H9 (cell line): ENCODE measurements around the gene C1RL. TPM values are rescaled to one million over a fixed set of nuclear protein-coding genes. Genes with fewer than 3 reads are reported as not detected.

ENCODE experiments used
- DNase-seq: peaks from one replicate; pipeline ENCODE4 v3.0.0-alpha.2; 2017
- H2AFZ ChIP-seq: one replicate; pipeline ENCODE4 v1.6.1; 2013; ENCODE audit warnings: mild to moderate bottlenecking, low read length, control low read depth, moderate library complexity
- H2AK5ac ChIP-seq: 2 replicates; pipeline ENCODE4 v1.6.1; 2013; ENCODE audit warnings: low read length, control low read depth, mixed read lengths; ENCODE audit not compliant: insufficient read length
- H2BK120ac ChIP-seq: one replicate; pipeline ENCODE4 v1.6.1; 2013; ENCODE audit warnings: low read depth, mild to moderate bottlenecking, low read length, control low read depth, inconsistent platforms; ENCODE audit not compliant: poor library complexity, severe bottlenecking
- H2BK12ac ChIP-seq: 2 replicates; pipeline ENCODE4 v1.6.1; 2013; ENCODE audit warnings: low read length, control low read depth, mixed read lengths, low read depth; ENCODE audit not compliant: insufficient read length
- H2BK15ac ChIP-seq: 2 replicates; pipeline ENCODE4 v1.6.1; 2013; ENCODE audit warnings: low read depth, low read length, control low read depth
- H2BK20ac ChIP-seq: one replicate; pipeline ENCODE4 v1.6.1; 2013; ENCODE audit warnings: low read depth, mild to moderate bottlenecking, low read length, control low read depth, inconsistent platforms; ENCODE audit not compliant: poor library complexity, severe bottlenecking
- H2BK5ac ChIP-seq: 2 replicates; pipeline ENCODE4 v1.6.1; 2013; ENCODE audit warnings: low read length, control low read depth, mixed read lengths; ENCODE audit not compliant: insufficient read length
- H3K14ac ChIP-seq: 2 replicates; pipeline ENCODE4 v1.6.1; 2013; ENCODE audit warnings: low read length, control low read depth; ENCODE audit not compliant: insufficient read depth
- H3K18ac ChIP-seq: 2 replicates; pipeline ENCODE4 v1.6.1; 2013; ENCODE audit warnings: low read depth, mild to moderate bottlenecking, mixed read lengths, low read length, control low read depth; ENCODE audit not compliant: insufficient read length
- H3K23ac ChIP-seq: 2 replicates; pipeline ENCODE4 v1.6.1; 2013; ENCODE audit warnings: low read length, control low read depth, mixed read lengths, low read depth; ENCODE audit not compliant: insufficient read length
- H3K23me2 ChIP-seq: 2 replicates; pipeline ENCODE4 v1.6.1; 2013; ENCODE audit warnings: low read depth, mild to moderate bottlenecking, mixed read lengths, low read length, control low read depth; ENCODE audit not compliant: insufficient read length, poor library complexity, severe bottlenecking
- H3K27ac ChIP-seq: 2 replicates; pipeline ENCODE4 v1.5.1; 2013; ENCODE audit warnings: low read length, control low read depth, mixed read lengths, low read depth; ENCODE audit not compliant: insufficient read length
- H3K27me3 ChIP-seq: 2 replicates; pipeline ENCODE4 v1.6.1; 2013; ENCODE audit warnings: low read length, control low read depth, inconsistent platforms; ENCODE audit not compliant: insufficient read depth
- H3K4ac ChIP-seq: 2 replicates; pipeline ENCODE4 v1.6.1; 2013; ENCODE audit warnings: low read depth, mild to moderate bottlenecking, control low read depth, inconsistent platforms, low read length, moderate library complexity
- H3K4me1 ChIP-seq: 2 replicates; pipeline ENCODE4 v1.6.1; 2013; ENCODE audit warnings: low read length, control low read depth, inconsistent platforms; ENCODE audit not compliant: insufficient read depth
- H3K4me2 ChIP-seq: 2 replicates; pipeline ENCODE4 v1.6.1; 2013; ENCODE audit warnings: low read length, control low read depth, mixed read lengths; ENCODE audit not compliant: insufficient read length, insufficient read depth
- H3K56ac ChIP-seq: 2 replicates; pipeline ENCODE4 v1.6.1; 2013; ENCODE audit warnings: low read depth, mild to moderate bottlenecking, mixed read lengths, low read length, control low read depth; ENCODE audit not compliant: insufficient read length
- H3K79me1 ChIP-seq: 2 replicates; pipeline ENCODE4 v1.6.1; 2013; ENCODE audit warnings: low read depth, mild to moderate bottlenecking, moderate library complexity, low read length, control low read depth, inconsistent platforms; ENCODE audit not compliant: insufficient read depth, poor library complexity, severe bottlenecking
- H3K79me2 ChIP-seq: 2 replicates; pipeline ENCODE4 v1.6.1; 2013; ENCODE audit warnings: low read length, control low read depth, inconsistent platforms; ENCODE audit not compliant: insufficient read depth
- H3K9ac ChIP-seq: 2 replicates; pipeline ENCODE4 v1.6.1; 2013; ENCODE audit warnings: low read length, control low read depth, mixed read lengths; ENCODE audit not compliant: insufficient read length; ENCODE audit errors: extremely low read depth
- H3K9me3 ChIP-seq: one replicate; pipeline ENCODE4 v1.6.1; 2013; ENCODE audit warnings: low read depth, low read length, inconsistent platforms; ENCODE audit not compliant: control insufficient read depth
- H3T11ph ChIP-seq: one replicate; pipeline ENCODE4 v1.6.1; 2013; ENCODE audit warnings: mild to moderate bottlenecking, low read length, control low read depth, inconsistent platforms
- H4K20me1 ChIP-seq: one replicate; pipeline ENCODE4 v1.6.1; 2013; ENCODE audit not compliant: control insufficient read depth, insufficient read length, insufficient read depth
- H4K5ac ChIP-seq: 2 replicates; pipeline ENCODE4 v1.6.1; 2013; ENCODE audit warnings: low read depth, mild to moderate bottlenecking, mixed read lengths, low read length, control low read depth; ENCODE audit not compliant: insufficient read length
- H4K8ac ChIP-seq: replicated peaks from 2 replicates; pipeline ENCODE4 v1.6.1; 2013; ENCODE audit warnings: low read length, control low read depth, mixed read lengths, low read depth; ENCODE audit not compliant: insufficient read length
- H4K91ac ChIP-seq: 2 replicates; pipeline ENCODE4 v1.6.1; 2013; ENCODE audit warnings: low read depth, mild to moderate bottlenecking, moderate library complexity, mixed read lengths, low read length, control low read depth; ENCODE audit not compliant: insufficient read length
- H3K27ac Mint-ChIP-seq, 3 experiments: 2 replicates in 2 of 3; 3 replicates in 1 of 3; pipeline ENCODE4 v1.8.0; 2020 to 2021; ENCODE audit warnings: mixed read lengths in 3 of 3, mild to moderate bottlenecking in 1 of 3, moderate library complexity in 1 of 3
- H3K27me3 Mint-ChIP-seq: 2 replicates; pipeline ENCODE4 v1.8.0; 2021; ENCODE audit warnings: low read depth, mild to moderate bottlenecking, moderate library complexity, mixed read lengths
- H3K36me3 Mint-ChIP-seq, 3 experiments: 2 replicates in 2 of 3; 3 replicates in 1 of 3; pipeline ENCODE4 v1.8.0; 2020 to 2021; ENCODE audit warnings: low read depth in 3 of 3, mixed read lengths in 3 of 3; ENCODE audit not compliant: insufficient read depth in 1 of 3
- H3K4me1 Mint-ChIP-seq, 2 experiments: 2 replicates each; pipeline ENCODE4 v1.8.0; 2020; ENCODE audit warnings: mixed read lengths in 2 of 2
- H3K4me3 Mint-ChIP-seq, 2 experiments: 2 replicates in 1 of 2; 3 replicates in 1 of 2; pipeline ENCODE4 v1.8.0; 2020 to 2021; ENCODE audit warnings: mild to moderate bottlenecking in 2 of 2, mixed read lengths in 2 of 2, moderate library complexity in 1 of 2
- H3K9me3 Mint-ChIP-seq, 2 experiments: 2 replicates in 1 of 2; 3 replicates in 1 of 2; pipeline ENCODE4 v1.8.0; 2020; ENCODE audit warnings: mild to moderate bottlenecking in 2 of 2, mixed read lengths in 2 of 2, moderate library complexity in 1 of 2
- CTCF ChIP-seq: fragments of 200-600 bp; sonication (generic); conservative IDR thresholded peaks from 3 replicates; pipeline ENCODE4 v1.8.0; 2021; ENCODE audit warnings: antibody characterized with exemption, mild to moderate bottlenecking
- WGBS: extraction: QIAGEN DNeasy Blood & Tissue Kit; methylation state at CpG from one replicate; pipeline ENCODE4 v1.1.7; 2013; ENCODE audit warnings: missing lambda C conversion rate, low lambda C conversion rate, mixed read lengths; ENCODE audit not compliant: insufficient read length; ENCODE audit errors: extremely low coverage; 5-methylcytosine and 5-hydroxymethylcytosine counted together
- total RNA-seq: library from RNA; stranded (reverse); gene quantifications from 2 replicates; pipeline ENCODE4 v1.2.1, GENCODE V29; 2021

C1RL gene
- total RNA-seq, 1 experiment from 2014 or later = 15.1 TPM

- WGBS = no CpG with 5 or more reads among the region's 10 CpGs
- H2BK12ac ChIP-seq = no peak overlapping the region
- no peaks in the 10 kb centered on the region for H3K79me1 ChIP-seq
- no peak overlapping the region for H2BK20ac ChIP-seq
- H2AFZ ChIP-seq = no peak overlapping the region
- no peak overlapping the region for H2BK15ac ChIP-seq
- H3K4me1 ChIP-seq = peaks cover 16% of the 10 kb centered on the region; the same call in 1 of the 2 replicates
- no peak overlapping the region for H2AK5ac ChIP-seq
- no peaks in the 10 kb centered on the region for H4K20me1 ChIP-seq
- Mint-ChIP-seq H3K9me3 (no peaks in the 10 kb centered on the region), H3K27me3 (peaks cover 10% of the 10 kb centered on the region), H3K36me3 (peaks cover 4 to 5% (median 5%) of the 10 kb centered on the region in 3 experiments; a peak in 3 of 7 replicates), H3K27ac (peak overlapping the region in 1 of 3 experiments; percentile 6; a peak in 2 of 7 replicates), H3K4me3 (peak overlapping the region in 1 of 2 experiments; percentile 62; a peak in 2 of 5 replicates), H3K4me1 (peaks cover 33 to 34% of the 10 kb centered on the region in 2 experiments)
- H3K23ac ChIP-seq = no peak overlapping the region
- no peak overlapping the region for H4K91ac ChIP-seq
- no peak overlapping the region for H3T11ph ChIP-seq
- no peak for TF ChIP-seq CTCF
- no peaks in the 10 kb centered on the region; the same call in 1 of the 2 replicates for H3K27me3 ChIP-seq
- H2BK5ac ChIP-seq = no peak overlapping the region
- no peaks in the 10 kb centered on the region for H3K9me3 ChIP-seq
- no peak for DNase-seq
- H4K8ac ChIP-seq = no peak overlapping the region
- peak overlapping the region; percentile 8 for H3K18ac ChIP-seq
- H2BK120ac ChIP-seq = no peak overlapping the region
- no peak overlapping the region for H3K27ac ChIP-seq
- H3K23me2 ChIP-seq = peaks cover 4% of the 10 kb centered on the region
- H3K4ac ChIP-seq = no peak overlapping the region
- H3K56ac ChIP-seq = no peak overlapping the region
- H3K79me2 ChIP-seq = no peaks in the 10 kb centered on the region
- H3K4me2 ChIP-seq = peak overlapping the region; percentile 28
- no peak overlapping the region for H4K5ac ChIP-seq
- H3K14ac ChIP-seq = no peak overlapping the region
- no peak overlapping the region for H3K9ac ChIP-seq
Measured at GRCh38 chr12:7091660-7092228, 17.3 kb downstream of the C1RL start.
